Measurements from ENCODE around the gene SORT1. TPM values are rescaled to one million over a fixed set of nuclear protein-coding genes. Genes with fewer than 3 reads are reported as not detected.

The SORT1 gene
- total RNA-seq, 2 donors from 2014 or later: 225 to 231 TPM

- no peak overlapping the region for H3K4me3 ChIP-seq
- H3K27me3 ChIP-seq (replicated peaks; ENCODE audit: insufficient read depth): no peaks in the 10 kb centered on the region
- no peaks in the 10 kb centered on the region for H3K9me3 ChIP-seq
- no peaks in the 10 kb centered on the region for H3K36me3 ChIP-seq
- ATAC-seq (ENCODE audit: insufficient number of reproducible peaks, low FRiP score, low read depth) (no peak), DNase-seq (ENCODE audit: low spot score) (no peak)
- H3K4me1 ChIP-seq (ENCODE audit: control insufficient read depth in 1 of 2, low read depth in 2 of 2): peaks cover 0 to 14% of the 10 kb centered on the region in 2 donors
- no peak for TF ChIP-seq CTCF (IDR thresholded peaks at IDR 0.05)
- no peak overlapping the region for H3K27ac ChIP-seq
Observed at GRCh38 chr1:109270623-109271317, 126.9 kb downstream of the SORT1 start.

- Histone ChIP-seq H3K4me3 (no peak overlapping the region), H3K27ac (no peak overlapping the region), H3K36me3 (no peaks in the 10 kb centered on the region), H3K9me3 (no peaks in the 10 kb centered on the region), H3K4me1 (ENCODE audit: control insufficient read depth in 1 of 2, low read depth in 2 of 2) (peaks cover 0 to 8% of the 10 kb centered on the region in 2 donors), H3K27me3 (replicated peaks; ENCODE audit: insufficient read depth) (no peaks in the 10 kb centered on the region)
- no peak for ATAC-seq (ENCODE audit: insufficient number of reproducible peaks, low FRiP score, low read depth)
- no peak for TF ChIP-seq CTCF (IDR thresholded peaks at IDR 0.05)
- no peak for DNase-seq (ENCODE audit: low spot score)
Observed at GRCh38 chr1:109269981-109270622, 127.6 kb downstream of the SORT1 start.

GRCh38 chr1:109269212-109269980 is 128.3 kb downstream of the SORT1 start:
- Histone ChIP-seq H3K36me3 (no peaks in the 10 kb centered on the region), H3K4me3 (no peak overlapping the region), H3K4me1 (ENCODE audit: control insufficient read depth in 1 of 2, low read depth in 2 of 2) (peaks cover 0 to 1% of the 10 kb centered on the region in 2 donors), H3K9me3 (no peaks in the 10 kb centered on the region), H3K27me3 (replicated peaks; ENCODE audit: insufficient read depth) (no peaks in the 10 kb centered on the region), H3K27ac (no peak overlapping the region)
- ATAC-seq (ENCODE audit: insufficient number of reproducible peaks, low FRiP score, low read depth) (no peak), DNase-seq (ENCODE audit: low spot score) (no peak)
- no peak for TF ChIP-seq CTCF (IDR thresholded peaks at IDR 0.05)

- Histone ChIP-seq H3K4me1 (ENCODE audit: control insufficient read depth in 1 of 2, low read depth in 2 of 2) (no peaks in the 10 kb centered on the region), H3K27me3 (replicated peaks; ENCODE audit: insufficient read depth) (no peaks in the 10 kb centered on the region), H3K27ac (no peak overlapping the region), H3K36me3 (no peaks in the 10 kb centered on the region), H3K4me3 (no peak overlapping the region), H3K9me3 (no peaks in the 10 kb centered on the region)
- no peak for TF ChIP-seq CTCF (IDR thresholded peaks at IDR 0.05)
- no peak for DNase-seq (ENCODE audit: low spot score)
- no peak for ATAC-seq (ENCODE audit: insufficient number of reproducible peaks, low FRiP score, low read depth)
Observed at GRCh38 chr1:109268431-109269211, 129.1 kb downstream of the SORT1 start.

Measured in thoracic aorta (tissue), 2 donors.